ENCODE results near the gene GLRB.
"Not testable (repeated sequence)": the region's sequence is repeated elsewhere in the genome, so short reads cannot be mapped to it uniquely, and the experiment has no call there.

GLRB gene

GRCh38 chr4:157057218-157057617, 18.7 kb upstream of the GLRB start (continued):
- TF ChIP-seq ZBTB6 (tag by site-specific recombination; IDR thresholded peaks at IDR 0.05) (no peak), ZNF169 (tag by site-specific recombination; IDR thresholded peaks at IDR 0.05) (no peak), ZBTB44 (tag by site-specific recombination; IDR thresholded peaks at IDR 0.05) (no peak)

- H3K27ac ChIP-seq (ENCODE audit: extremely low read depth, low read depth, low read length); H3K36me3 ChIP-seq (ENCODE audit: control insufficient read depth in 2 of 2, insufficient read depth in 1 of 2, low read length in 2 of 2); H3K4me1 ChIP-seq (ENCODE audit: control insufficient read depth, insufficient read depth, low read length); POLR2A ChIA-PET; H3K4me3 ChIP-seq (ENCODE audit: low read depth, low read length); H3K9me3 ChIP-seq (ENCODE audit: control insufficient read depth, insufficient read depth, low read depth, low read length): not testable (repeated sequence)
- CTCF ChIA-PET = interaction anchor here (0.6 kb wide), 2 partner anchors 70 to 1525 kb away, joined by 3 to 5 read pairs; no protein-coding TSS in a partner anchor
These were observed 17.1 kb upstream of the GLRB start for GRCh38 chr4:157058899-157059298.

- ChIA-PET POLR2A (no interaction called here), CTCF (no interaction called here)
- no peaks in the 10 kb centered on the region for H3K4me1 ChIP-seq (ENCODE audit: control insufficient read depth, insufficient read depth, low read length)
- TF ChIP-seq ZNF777 (tag by site-specific recombination; IDR thresholded peaks at IDR 0.05; ENCODE audit: borderline replicate concordance) = no peak
- no peak for TF ChIP-seq KLF17 (tag by site-specific recombination; IDR thresholded peaks at IDR 0.05)
- no peak for TF ChIP-seq ZNF664 (tag by site-specific recombination; IDR thresholded peaks at IDR 0.05)
- TF ChIP-seq ZNF658 (tag by site-specific recombination; IDR thresholded peaks at IDR 0.05) = no peak
- no peak for TF ChIP-seq ZNF26 (tag by site-specific recombination; IDR thresholded peaks at IDR 0.05)
- TF ChIP-seq SETDB1 (IDR thresholded peaks at IDR 0.05; ENCODE audit: insufficient read length, low read length) = no peak
- TF ChIP-seq PBX3 (CRISPR knock-in tag; IDR thresholded peaks at IDR 0.05) = no peak
- no peak for TF ChIP-seq ZNF10 (tag by site-specific recombination; IDR thresholded peaks at IDR 0.05)
- no peak for TF ChIP-seq ZNF558 (tag by site-specific recombination; IDR thresholded peaks at IDR 0.05)
- no peak for TF ChIP-seq ZNF596 (tag by site-specific recombination; IDR thresholded peaks at IDR 0.05)
- no peak for TF ChIP-seq ZXDB (tag by site-specific recombination; IDR thresholded peaks at IDR 0.05)
- TF ChIP-seq TRIM28 (IDR thresholded peaks at IDR 0.05; ENCODE audit: borderline replicate concordance, low read length) = no peak
- TF ChIP-seq ZNF280C (tag by site-specific recombination; IDR thresholded peaks at IDR 0.05) = no peak
- no peak for TF ChIP-seq ZNF510 (tag by site-specific recombination; IDR thresholded peaks at IDR 0.05; ENCODE audit: insufficient replicate concordance)
- H3K36me3 ChIP-seq (ENCODE audit: control insufficient read depth in 2 of 2, insufficient read depth in 1 of 2, low read length in 2 of 2) = no peaks in the 10 kb centered on the region
- H3K4me3 ChIP-seq (ENCODE audit: low read depth, low read length) = no peak overlapping the region
- H3K27ac ChIP-seq (ENCODE audit: extremely low read depth, low read depth, low read length) = no peak overlapping the region
- no peaks in the 10 kb centered on the region for H3K9me3 ChIP-seq (ENCODE audit: control insufficient read depth, insufficient read depth, low read depth, low read length)
These were observed 3.9 kb upstream of the GLRB start for GRCh38 chr4:157072002-157072401.

Data from HEK293 (cell line).